Stimulated activated naive CD4-positive, alpha-beta T cell (primary cell): Measurements from ENCODE around the gene SMKR1.
"Not testable (repeated sequence)": the region's sequence is repeated elsewhere in the genome, so short reads cannot be mapped to it uniquely, and the experiment has no call there.

ENCODE experiments used
- DNase-seq, 6 experiments: peaks; one replicate each; lab custom pipeline; 2025; lab: John Stamatoyannopoulos, UW

The SMKR1 gene

DNA sequence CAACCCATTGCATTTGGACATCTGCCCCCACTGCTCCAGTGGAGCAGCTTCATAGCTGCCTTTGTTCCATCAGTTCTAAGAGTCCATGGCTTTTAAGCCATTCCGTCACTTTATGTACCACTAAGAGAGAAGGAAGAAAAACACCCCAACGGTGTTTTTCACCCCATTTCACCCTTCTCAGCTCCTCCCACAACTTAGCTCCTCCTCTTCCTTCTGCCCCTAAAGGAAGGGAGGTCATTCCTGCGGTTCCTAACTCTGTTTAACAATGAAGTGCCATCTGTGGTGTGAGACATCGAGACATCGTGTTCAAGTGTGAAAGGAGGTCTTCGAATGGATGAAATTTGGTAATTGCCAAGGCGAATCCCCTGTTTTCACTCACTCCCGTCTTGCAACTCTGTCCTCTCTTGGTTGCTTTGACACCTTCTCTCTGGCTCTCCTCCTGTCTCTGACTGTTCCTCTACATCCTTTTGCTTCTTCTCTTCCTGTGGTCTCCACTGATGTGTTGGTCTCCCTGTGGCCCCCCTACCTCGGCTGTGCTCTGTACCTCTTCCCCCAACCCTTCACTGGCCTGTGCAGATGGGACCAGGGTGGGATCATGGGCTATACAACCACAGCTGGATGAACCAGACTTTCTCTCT, 23.0 kb downstream of the SMKR1 start:
- DNase-seq: no peak

DNA sequence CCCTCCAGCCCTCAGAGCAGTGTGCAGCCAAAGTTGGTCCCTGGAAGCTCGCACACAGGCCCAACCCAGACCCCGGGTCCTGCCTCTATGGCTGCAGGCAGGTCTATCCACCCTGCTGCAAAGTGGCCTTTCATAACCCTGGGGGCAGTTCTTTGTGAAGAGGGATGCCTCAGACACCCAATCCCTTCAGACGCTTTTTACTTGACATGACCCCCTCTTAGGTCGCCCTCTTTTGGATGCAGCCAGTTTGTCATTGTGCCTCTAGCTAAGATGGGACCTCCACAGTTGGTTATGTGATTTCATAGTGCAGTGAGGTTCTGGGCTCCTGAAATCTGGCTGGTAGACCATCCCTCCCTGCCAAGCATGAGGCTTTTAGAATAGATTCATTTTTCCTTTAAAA, 27.3 kb downstream of the SMKR1 start:
- DNase-seq: no peak

DNA sequence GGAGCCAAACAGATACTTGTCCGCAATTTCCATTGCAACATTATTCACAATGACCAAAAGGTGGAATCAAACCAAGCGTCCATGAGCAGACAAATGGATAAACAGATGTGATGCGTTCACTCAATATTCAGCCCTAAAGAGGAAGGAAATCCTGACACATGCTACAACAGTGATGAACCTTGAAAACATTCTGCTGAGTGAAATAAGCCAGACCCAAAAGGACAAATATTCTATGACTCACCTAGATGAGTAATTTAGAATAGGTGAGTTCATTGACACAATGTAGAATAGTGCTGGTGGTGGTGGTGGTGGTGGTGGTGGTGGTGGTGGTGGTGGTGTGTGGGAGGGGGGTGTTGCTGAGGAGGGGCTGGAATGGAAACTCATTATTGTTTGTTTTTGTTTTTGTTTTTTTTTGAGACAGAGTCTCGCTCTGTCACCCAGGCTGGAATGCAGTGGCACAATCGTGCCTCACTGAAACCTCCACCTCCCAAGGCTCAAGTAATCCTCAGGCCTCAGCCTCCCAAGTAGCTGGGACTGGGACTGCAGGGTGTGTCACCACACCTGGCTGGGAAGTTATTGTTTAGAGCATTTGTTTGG, 28.6 kb downstream of the SMKR1 start:
- no peak for DNase-seq

DNA sequence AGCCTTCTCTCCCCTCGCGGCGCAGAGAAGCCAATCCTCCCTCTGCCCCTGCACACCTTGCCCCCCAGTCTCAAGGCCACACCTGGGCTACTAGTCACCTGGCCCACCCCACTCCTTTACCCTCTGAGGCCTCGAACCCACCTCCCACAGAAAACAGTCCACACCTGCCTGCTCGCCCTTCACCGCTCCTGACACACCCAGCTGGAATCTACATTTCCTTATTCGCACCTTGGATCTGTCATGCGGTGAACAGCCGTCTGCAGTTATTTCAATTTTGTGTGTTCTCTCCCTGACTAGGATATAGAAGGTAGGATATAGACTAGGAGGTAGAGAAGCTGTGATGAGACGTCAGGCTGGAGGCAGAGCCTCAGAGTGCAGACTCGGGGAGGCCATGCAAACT, 29.4 kb downstream of the SMKR1 start:
- DNase-seq: no peak

DNA sequence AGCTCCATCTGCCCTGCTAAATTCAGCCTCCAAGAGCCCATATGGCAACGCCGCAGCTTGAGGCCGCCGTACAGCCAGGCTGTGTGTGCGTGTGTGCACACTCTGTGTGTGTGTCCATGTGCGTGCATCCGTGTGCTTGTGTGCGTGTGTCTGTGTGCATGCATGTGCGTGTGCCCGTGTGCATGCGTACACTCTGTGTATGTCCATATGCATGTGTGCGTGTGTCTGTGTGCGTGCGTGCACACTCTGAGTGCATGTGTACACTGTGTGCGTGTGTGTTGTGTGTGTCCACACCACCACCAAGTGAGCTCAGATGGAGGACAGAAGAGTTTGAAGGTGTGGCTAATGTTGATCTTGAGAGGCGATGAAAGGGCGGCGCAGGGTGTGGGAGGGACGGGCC, 30.0 kb downstream of the SMKR1 start:
- no peak for DNase-seq

DNA sequence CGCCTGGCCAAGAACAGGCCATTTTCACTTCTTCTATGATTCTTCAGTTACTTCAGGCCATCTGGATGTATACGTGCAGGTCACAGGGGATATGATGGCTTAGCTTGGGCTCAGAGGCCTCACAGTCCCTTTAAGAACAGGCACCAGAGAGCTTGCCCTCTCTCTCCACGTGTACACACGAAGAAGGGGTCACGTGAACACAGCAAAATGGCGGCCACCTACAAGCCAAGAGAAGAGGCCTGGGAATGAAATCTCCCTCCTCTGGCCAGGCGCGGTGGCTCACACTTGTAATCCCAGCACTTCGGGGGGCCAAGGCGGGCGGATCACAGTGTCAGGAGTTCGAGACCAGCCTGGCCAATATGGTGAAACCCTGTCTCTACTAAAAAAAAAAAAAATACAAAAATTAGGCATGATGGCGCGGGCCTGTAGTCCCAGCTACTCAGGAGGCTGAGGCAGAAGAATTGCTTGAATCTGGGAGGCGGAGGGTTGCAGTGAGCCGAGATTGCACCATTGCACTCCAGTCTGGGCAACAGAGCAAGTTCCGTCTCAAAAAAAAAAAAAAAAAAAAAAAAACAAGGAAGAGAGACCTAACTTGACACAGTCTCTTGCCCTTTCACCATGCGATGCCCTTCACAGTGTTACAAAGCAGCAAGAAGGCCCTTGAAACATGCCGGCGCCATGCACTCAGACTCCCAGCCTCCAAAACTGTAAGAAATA, 32.4 kb downstream of the SMKR1 start:
- DNase-seq: not testable (repeated sequence)

DNA sequence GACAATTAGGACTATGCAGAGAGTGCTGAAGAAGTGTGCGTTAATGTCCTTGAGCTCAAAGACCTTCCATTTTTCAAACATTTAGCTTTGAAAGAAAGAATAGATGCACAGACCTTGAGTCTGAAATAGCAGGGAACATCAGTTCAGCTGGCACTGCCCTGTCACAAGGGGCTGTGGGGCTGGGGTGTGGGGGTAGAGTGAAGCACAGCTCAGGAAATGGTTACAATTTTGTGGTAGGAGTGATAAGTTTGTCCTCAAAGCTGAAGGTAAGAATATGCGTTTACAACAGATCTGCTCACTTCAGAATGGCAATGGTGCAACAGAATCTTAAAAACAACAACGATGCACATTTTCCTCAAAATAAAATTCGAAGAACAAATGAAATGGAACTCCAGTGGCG, 33.6 kb downstream of the SMKR1 start:
- DNase-seq: no peak

DNA sequence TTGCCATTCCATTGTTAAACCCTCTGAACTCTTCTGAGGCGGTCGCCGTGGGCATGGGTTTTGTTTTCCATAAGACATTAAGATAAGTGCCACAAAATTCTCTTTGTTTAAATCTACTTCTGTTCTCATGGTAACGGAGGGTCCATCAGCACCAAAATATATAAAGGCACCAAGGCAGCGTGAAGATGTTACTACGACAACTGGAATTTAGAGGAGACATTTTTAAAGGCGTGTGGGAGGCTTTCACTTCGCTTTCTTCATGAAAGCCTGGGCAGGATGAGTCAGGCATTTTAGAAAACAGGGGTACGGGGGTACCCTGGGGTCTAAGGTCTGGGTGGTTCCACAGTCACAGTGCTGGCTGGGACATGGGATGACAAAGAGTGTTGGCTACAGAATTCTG, 34.0 kb downstream of the SMKR1 start:
- DNase-seq: no peak

DNA sequence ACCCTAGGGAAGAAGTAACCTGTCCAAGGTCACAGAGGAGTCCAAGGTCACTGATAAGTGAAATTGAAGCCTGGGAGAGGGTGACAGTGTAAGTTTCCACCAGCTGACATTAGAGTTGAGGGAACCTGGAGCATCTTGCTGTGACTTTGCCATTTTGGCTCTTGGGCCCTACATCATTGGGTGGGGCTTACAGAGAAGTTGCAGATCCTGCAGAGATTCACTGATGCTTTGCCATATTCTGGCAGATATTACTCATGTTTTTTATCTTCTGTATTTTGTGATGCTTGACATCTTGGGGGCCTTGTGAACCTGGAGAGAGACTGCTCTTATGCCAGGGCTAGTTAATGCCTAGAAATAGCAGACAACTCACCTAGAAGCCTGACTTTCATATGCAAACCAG, 36.5 kb downstream of the SMKR1 start:
- no peak for DNase-seq

DNA sequence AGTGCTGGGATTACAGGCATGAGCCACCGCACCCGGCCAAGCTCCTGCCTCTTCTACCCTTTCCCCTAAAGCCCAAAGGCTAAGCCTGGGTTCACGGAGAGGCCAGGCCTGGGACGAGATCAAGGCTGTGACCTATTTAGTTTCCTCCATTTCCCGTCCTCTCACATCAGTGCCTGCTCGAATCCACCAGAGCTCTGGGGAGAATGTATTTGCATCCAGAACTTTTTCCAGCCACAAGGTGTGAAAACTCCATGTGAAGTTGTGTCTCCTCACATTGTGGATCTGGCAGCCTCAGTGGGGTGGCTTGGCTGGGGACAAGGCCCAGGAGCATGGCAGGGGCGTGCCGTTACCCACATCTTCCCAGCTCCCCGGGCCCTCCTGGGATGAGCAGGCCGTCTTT, 38.0 kb downstream of the SMKR1 start:
- DNase-seq: no peak

DNA sequence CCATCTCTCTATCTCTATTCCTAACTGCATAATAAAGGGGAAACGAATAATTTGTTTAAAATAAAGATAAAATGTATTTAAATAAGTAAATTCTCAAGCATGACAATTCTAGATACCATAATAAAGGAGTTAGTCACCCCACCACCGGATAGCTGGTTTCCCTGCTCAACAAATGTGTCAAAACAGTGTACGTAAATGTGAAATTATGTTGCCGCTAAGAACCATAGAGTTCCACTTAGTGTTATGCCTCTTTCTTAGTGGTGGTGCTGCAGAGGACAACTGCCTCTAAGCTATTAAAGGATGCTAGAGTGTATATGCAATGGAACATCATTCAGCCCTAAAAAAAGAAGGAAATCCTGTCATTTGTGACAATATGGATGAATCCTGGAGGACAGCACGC, 42.4 kb downstream of the SMKR1 start:
- no peak for DNase-seq

DNA sequence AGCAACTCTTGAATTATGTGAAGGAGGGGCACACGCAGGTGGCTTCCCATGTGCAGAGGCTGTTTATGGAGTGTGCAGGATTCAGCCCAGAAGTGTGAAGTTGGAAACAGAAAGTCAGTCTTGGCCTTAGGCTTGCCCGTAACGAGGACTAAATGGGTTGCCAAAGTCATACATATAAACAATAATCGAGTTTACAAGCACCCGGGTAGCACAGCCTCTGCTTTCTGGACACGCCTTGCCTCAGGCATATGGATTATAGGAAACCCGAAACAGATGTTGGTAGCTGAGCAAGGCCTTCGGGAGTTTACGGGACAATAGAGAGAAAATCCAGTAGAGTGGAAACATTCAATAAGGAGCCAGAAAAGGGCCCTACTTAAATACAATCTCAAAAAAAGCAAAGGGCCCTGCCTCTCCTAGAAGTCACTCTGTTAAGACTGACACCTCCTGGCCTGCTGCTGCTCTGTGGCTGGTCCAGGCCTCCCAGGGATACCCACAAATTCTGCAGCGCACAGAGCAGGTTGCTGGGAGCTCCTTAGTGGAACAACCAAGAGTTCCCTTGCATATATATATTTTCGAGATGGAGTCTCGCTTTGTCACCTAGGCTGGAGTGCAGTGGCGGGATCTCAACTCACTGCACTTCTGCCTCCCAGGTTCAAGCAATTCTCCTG, 48.5 kb downstream of the SMKR1 start:
- DNase-seq: no peak

DNA sequence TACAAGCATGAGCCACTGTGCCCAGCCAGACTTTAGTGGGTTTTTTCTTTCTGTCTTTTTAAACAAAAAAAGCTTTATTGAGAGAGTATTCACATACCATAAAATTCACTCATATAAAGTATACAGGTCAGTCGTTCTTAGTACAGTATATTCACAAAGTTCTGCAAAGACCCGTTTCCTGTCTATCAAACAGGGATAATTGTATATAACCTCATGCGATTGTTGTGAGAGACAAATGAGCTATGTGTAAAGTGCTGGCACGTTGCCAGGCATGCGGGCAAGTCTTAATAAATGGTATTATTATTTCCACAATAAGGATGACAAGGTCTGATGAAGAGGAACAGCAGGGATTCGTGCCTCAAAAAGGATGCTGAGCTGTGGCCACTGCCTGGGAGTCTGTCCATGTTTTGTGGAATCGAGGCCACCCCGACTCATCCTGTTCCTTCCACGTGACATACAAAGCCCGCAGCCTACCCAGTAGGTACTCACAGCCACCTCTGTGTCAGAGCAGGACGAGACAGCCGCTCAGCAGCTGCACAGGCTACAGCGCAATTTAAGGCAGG, 51.6 kb downstream of the SMKR1 start:
- peak in 4 of 6 experiments; percentile 1 to 37 (median 24) for DNase-seq

DNA sequence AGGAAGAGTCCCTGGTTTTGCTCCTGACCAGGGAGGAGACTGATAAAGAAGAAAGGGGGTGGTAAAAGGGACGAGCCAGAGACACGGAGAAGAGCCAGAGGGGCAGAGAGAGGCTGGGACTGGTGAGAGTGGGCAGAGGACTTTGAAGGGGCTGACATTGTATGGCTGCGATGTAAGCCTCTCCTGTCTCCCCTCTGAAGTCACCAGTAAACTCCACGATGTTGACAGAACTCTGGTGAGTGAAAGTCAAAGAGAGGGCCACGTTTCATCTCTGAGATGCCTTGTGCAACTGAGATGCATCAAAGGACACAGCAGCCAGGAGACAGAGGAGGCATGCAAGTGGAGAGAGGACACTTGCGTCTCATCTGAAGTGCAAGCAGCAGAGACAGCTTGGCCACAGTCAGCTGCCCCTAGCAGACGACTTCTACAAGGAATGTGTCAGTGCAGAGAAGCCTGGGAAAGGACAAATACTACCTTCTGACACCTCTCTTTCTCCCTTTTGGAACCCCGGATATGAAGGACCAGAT, 54.3 kb downstream of the SMKR1 start:
- no peak for DNase-seq

DNA sequence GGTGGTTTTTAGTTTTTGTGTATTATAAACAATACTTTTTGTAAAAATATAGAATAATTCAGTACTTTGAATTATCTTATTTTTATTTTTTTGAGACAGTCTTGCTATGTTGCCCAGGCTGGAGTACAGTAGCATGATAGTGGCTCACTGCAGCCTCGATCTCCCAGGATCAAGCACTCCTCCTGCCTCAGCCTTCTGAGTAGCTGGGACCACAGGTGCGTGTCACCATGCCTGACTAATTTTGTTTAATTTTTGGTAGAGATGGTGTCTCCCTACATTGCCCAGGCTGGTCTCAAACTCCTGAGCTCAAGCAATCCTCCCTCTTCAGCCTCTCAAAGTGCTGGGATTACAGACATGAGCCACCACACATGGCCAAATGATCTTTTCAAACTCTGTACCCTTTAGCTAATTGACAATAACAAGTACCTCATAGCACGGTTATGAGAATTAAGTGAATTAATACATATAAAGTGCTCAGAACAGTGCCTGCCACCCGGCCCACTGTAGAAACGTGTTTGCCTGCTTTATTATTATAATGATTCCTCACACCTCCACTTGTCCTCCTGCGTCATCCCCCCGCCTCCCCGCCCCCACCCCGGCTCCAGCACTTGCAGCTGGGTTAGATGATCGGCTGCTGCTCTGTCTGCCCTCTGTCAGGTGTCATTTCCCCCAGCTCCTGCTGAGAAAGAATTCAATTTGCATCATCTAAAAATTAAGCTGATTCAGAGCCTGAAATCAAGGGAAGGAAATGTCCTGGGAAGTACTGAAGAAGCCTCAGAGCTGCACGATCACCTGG, 55.6 kb downstream of the SMKR1 start:
- DNase-seq: no peak

DNA sequence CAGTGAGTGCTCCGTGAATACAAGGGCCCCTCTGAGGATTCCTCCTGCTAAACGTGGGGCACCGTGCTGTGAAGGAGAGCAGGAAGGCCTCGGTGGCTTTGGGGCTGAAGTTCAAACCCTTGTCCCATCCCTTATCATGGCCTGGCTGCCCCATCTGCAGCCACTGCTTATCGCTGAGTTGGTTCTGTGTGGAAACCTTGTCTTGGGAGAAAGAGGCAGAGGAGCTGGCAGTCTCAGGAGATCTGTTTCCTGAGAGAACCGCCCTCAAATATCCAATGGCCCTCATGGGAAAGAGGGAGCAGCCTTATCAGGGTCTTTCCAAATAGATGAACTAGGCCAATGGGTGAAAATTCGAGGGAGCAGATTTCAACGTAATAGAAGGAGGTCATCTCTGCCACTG, 57.2 kb downstream of the SMKR1 start:
- no peak for DNase-seq

DNA sequence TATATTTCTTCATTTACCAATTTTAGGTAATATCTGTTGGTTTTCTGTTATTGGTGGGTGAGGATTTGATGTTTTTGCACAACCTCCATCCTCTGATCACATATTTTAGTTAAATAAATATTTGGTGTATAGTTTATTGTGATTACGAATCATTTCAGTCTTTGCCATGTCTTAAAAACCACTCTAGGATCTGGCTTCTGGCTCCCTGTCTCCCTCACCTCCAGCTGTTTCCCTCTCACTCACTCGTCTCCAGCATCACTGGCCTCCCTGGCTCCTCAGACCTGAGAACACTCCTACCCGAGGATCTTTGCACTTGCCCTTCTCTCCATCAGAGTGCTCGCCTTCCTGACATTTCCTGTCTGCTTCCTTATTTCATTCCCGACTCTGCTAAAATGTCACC, 58.5 kb downstream of the SMKR1 start:
- DNase-seq: no peak

DNA sequence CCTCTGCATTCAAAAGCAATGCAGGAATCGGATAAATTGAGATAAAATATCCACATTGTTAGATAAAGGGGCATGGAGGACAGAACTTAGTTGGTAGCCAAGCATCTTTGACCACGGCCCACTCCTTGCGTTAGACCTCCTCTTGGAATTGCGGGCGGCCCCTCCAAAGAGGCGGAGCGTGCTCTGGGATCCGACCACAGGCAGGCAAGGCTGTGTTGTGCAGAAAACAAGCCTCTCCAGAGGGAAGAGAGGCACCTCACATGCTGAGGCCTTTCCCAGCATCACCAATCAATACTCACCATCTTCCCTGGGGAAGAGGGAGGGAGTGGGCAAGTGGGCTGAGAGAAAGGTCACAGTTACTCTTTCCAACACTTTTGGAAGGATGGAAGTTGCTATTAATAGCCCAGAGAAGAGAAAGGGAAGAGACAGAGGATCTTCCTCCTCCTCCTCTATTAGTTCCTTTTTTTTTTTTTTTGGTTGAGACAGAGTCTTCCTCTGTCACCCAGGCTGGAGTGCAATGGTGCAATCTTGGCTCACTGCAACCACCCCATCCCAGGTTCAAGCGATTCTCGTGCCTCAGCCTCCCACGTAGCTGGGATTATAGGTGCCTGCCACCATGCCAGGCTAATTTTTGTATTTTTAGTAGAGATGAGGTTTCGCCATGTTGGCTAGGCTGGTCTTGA, 59.5 kb downstream of the SMKR1 start:
- DNase-seq: no peak
